Measurements from ENCODE around the gene HHATL.

Gene HHATL

DNA sequence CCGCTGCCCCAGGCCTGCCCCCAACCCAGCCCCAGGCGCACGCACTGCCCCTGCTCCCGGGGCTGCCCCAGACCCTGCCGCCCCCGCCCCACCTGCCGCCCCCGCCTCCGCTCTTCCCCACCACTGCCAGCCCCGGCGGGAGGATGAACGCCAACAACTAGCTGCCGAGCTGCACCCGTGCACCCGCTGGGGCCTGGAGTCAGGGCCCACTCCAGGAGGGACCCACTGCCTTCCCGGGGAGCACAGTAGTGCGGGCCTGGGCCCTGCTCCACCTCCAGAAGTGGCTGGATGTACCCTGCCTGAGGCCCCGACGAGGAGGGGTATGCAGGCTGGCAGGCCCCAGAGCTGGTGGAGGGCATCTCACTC, 38.2 kb downstream of the HHATL start:
- DNase-seq (ENCODE audit: low spot score): no peak

DNA sequence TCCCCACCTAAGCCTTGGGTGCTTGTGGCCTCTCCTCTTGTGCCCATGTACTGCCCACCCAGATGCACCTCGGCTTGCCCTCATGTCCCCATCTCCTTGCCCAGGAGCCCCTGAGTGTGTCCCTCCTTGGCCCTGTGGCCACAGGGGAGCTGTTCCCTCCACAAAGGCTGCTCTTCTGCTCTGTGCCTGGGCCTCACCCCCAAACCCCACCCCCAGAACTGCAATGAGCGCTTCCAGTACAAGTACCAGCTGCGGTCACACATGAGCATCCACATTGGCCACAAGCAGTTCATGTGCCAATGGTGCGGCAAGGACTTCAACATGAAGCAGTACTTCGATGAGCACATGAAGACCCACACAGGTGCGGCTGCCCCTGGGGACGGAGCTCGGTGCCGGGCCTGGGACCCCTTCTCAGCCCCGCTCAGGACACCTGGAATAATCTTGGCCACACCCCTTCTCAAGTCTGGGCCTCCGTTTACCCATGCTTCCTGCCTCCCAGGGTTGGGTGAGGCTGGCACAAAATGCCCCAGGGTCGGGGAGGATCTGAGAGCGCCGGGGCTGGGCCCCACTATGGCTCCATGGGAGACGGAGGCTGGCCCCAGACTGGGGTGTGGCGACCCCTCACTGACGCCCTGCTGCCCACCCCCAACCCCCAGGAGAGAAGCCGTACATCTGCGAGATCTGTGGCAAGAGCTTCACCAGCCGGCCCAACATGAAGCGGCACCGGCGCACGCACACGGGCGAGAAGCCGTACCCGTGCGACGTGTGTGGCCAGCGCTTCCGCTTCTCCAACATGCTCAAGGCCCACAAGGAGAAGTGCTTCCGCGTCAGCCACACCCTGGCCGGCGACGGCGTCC, 38.8 kb downstream of the HHATL start:
- no peak for DNase-seq (ENCODE audit: low spot score)

DNA sequence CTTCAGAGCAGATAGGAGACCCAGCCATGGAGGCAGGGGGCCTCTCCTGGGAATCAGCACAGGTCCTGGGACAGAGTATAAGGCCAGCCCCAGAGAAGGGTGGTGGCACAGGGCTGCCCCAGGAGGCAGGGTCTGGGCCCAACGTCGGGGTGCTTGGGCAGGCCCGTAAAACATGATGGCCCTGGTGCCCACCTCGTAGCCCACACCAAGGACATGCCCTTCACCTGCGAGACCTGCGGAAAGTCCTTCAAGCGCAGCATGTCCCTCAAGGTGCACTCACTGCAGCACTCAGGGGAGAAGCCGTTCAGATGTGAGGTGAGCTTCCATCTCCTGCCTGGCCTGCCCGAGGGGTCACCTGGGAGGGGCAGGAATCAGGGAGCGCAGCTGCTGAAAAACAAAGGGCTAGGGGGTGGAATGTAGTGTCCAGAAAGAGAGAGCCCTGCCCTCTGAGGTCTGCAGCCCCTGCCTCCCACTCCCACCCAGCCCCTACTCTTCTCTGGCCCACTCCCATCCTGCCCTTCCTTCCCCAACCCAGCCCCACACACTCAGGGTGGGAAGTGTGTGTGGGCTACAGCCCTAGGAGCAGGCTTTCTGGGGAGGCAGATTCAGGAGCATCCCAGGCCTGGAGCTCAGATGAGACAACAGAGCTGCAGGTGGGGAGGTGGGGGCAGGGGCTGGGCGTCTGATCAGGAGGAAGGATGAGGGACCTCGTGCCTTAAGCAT, 39.6 kb downstream of the HHATL start:
- no peak for DNase-seq (ENCODE audit: low spot score)

DNA sequence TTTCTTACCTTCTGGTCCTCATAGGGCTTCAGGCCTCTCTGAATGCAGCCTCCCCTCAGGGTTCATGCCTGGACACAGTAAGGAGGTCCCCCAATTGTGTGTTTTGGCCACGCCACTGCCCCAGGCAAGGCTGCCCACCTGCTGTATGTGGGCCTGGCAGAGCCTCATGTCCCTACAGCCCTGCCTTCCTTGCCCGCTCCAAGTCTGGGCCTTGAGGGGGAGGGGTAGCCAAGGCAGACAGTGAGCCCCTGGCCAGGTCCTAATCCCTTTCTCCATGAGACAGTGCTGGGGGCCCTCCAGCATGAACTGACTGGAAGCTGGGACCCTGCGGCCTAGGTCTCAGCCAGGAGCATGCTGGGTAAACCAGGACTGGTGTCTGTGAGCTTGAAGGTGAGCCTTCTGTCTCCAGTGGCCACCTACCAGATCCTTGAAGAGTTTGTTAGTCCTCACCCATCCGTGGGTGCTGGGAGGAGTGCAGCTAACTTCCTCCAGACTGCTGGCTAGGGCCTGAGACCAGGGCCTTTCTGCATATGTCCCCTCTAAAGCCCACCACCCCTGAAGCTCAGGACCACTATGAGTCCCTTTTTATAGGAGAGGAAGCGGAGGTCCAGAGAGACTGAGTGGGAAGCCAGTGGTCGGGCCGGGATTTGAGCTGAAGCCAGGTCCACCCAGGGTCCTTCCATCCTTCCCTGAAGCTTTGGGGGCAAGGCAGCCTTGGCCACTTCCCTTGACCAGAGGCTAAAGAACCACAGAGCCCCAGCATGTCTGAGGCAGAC, 40.4 kb downstream of the HHATL start:
- no peak for DNase-seq (ENCODE audit: low spot score)

DNA sequence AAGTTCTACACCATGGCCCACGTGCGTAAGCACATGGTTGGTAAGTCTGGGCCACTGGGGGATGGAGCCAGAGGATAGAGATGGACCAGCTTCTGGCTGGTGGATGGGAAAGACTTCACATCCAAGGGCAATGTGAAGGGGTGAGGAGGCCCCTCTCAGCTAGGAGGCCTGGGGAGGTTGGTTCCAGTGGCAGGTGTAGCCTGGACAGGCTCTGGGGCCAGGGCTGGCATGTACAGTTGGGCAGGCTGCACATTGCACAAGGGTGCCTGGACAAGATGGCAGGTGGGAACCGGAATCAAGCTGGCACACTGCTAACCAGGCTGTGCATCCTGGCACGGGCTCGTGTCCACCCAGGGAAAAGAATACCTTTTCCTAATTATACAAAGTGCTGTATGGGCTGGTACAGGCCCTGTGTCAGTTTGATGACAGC, 41.0 kb downstream of the HHATL start:
- no peak for DNase-seq (ENCODE audit: low spot score)

DNA sequence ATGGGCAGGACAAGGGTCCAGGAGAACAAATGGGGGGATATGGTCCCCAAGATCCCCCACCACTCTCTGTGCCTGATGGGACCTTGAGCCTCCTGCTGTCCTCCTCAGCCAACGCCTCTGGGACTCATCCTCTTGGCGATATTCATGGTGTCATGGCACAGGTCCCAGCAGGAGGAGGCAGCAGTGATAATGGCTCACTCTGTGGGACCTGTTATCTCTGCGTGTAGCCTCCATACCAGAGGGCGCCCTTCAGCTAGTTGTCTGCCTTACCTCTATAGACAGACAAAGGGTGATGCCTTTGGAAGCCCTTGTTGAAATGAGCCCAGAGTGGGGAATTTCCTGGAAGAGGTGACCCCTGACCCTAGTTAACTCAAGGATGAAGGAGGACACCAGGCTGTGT, 41.7 kb downstream of the HHATL start:
- DNase-seq (ENCODE audit: low spot score): no peak

DNA sequence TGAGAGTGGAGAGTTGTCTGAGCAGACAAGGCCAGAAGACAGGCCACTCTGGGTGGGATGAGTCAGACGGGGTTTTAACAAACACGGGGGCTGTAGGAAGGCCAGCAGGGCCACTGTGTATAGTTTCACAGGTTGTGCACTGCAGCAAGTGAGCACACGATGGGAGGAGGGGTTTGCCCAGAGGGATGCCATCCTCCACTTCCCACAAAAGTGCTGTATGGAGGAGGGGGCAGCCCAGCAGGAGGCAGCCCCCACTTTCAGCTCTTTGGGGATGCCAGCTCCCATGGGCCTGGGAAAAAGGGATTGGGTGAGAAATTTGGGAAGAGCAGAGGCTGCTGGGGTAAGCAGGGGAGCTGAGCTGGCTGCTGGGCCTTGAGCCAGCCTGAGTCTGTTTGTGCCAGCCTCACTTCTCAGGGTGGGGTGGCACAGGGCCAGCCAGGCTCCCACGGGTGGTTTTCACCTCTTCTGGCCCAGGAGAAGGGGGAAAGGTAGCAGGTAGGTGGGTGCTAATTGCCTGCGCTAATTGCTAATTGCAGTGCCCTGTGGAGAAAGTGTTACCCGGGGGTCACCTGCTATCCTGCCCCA, 42.4 kb downstream of the HHATL start:
- DNase-seq (ENCODE audit: low spot score): no peak

DNA sequence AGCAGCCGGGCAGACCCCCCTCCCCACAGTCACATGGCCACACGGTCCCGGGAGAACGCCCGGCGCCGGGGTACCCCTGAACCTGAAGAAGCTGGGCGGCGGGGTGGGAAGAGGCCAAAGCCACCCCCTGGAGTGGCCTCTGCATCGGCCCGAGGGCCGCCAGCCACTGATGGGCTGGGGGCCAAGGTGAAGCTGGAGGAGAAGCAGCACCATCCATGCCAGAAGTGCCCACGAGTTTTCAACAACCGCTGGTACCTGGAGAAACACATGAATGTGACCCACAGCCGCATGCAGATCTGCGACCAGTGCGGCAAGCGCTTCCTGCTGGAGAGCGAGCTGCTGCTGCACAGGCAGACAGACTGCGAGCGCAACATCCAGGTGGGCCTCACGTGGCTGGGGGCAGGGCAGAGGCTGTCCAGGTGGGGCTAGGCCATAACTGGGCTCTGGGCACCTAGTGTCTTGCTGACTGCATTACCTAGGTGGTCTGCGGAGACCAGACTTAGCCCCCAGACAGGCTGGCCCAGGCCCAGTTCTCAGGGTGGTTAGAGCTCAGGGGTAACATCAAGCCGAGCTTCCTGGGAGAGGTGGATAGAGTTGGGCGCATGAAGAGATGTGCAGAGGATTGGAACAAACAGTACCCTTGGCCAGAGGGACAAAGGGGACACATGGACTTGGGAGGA, 43.0 kb downstream of the HHATL start:
- no peak for DNase-seq (ENCODE audit: low spot score)

DNA sequence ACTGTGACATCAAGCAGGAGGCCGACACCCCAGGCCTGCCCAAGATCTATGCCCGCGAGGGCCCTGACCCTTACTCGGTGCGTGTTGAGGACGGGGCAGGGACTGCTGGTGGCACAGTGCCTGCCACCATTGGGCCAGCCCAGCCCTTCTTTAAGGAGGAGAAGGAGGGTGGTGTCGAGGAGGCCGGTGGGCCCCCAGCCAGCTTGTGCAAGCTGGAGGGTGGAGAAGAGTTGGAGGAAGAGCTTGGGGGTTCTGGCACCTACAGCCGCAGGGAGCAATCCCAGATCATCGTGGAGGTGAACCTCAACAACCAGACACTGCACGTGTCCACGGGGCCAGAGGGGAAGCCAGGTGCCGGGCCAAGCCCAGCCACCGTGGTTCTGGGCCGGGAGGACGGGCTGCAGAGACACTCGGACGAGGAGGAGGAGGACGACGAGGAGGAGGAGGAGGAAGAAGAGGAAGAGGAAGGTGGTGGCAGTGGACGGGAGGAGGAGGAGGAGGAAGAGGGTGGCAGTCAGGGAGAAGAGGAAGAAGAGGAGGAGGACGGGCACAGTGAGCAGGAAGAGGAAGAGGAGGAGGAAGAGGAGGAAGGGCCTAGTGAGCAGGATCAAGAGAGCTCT, 43.7 kb downstream of the HHATL start:
- no peak for DNase-seq (ENCODE audit: low spot score)

DNA sequence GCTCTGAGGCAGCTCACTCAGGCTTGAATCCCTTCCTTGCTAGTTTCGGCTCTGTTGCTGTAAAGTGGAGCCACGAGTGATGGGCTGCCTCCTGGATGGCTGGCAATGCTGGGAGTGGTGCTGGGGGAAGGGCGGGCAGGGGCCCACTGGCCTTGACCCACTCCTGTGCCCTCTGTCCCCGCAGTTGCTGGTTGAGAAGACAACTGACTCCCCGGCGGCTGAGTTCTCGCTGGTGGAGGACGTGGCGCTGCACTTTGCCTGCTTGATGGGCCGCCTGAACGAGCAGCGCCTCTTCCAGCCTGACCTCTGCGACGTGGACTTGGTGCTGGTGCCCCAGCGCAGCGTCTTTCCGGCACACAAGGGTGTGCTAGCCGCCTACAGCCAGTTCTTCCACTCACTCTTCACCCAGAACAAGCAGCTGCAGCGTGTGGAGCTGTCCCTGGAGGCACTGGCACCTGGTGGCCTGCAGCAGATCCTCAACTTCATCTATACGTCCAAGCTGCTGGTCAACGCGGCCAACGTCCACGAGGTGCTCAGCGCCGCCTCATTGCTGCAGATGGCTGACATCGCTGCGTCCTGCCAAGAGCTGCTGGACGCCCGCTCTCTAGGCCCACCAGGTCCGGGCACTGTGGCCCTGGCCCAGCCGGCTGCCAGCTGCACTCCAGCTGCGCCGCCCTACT, 44.4 kb downstream of the HHATL start:
- DNase-seq (ENCODE audit: low spot score): no peak

DNA sequence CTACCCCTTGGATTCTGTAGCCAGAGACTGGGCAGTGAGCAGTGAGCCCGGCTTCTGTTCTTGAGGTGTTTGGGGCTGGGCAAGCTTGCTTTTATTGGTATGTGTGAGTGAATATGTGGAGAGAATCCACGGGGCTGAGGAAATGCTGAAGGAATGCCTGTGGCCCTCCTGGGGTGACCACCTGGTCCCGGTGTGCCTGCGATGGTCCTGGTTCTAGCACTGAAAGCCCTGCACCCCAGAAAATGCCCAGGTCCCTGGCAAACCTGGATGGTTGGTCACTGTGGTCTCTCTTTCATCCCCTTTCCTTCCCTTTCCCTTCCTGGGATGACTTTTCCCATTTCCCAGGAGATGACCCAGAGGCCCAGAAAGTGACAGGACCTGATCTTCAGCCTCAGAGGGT, 44.9 kb downstream of the HHATL start:
- DNase-seq (ENCODE audit: low spot score): no peak

DNA sequence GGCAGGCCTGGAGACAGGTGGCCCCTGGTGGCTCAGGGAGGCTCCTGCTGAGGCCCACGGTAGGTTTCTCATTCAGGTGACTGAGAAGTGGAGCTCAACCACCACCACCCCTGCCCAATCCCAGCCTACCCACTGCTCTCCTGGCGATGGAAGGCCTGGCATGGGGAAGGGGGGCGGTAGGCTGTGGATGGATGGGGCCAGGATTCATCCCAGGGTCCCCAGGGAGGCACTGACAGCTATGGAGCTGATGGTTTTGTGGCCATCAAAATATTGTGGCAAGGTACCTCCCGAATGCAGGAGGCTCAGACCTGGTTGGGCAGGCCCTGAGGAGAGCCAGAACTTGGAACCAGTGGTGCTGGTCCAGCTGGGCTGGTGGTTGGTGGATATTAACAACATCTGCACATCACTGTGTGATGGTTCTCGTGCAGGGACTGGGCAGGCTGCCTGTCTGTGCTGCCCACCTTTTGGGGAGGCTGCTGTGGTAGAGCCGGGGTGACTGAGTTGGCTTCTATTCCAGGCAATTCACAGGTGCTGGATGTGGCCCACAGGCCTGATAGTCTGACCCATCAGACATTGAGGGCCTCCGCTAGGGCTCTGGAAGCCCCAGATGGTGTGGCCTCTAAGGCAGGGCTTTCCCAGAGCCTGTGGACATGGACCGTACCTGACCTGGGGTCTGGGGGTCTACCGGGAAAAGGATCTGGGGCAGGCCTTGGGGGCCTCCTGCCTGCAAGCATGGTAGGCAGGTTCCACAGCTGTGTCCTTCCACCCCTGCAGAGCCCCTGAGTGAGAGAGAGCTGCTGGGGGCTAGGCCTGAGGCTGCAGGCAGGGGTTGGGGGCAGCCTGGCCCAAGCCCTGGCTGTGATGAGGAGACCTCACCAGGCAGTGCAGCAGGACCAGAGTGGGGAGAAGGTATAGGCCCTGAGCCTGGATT, 45.7 kb downstream of the HHATL start:
- DNase-seq (ENCODE audit: low spot score): no peak

DNA sequence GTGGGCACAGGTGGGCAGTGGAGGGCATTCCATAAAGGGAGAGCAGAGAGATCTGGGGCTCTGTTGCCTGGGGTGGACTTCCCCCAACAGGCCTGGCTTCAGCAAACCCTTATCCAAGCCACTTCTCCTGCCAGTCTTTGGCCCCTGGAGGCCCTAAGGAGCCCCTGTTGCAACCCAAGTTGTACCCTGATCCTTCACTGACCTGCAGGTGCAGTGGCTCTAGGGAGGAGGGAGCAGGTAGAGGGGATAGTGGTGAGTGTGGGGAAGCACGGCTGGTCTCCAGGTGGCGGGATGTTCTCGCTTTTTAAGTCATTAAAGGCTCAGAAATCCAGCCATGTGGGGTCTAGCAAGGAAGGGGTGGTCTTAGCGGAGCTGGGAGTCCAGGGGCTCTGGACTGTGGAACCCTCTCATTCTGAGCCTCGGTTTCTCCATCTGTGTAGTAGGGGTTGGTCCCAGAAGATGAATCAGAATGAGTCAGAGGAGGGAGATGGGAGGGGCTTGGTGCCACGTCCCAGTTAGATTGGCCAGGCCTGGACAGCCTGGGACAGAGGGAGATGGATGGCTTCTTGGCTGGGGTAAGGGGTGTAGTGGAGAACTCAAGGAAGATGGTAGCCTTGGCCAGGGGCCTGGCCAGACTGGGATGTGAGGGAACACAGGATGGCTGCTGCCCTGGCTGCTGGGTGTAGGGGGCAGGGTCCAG, 46.5 kb downstream of the HHATL start:
- no peak for DNase-seq (ENCODE audit: low spot score)

DNA sequence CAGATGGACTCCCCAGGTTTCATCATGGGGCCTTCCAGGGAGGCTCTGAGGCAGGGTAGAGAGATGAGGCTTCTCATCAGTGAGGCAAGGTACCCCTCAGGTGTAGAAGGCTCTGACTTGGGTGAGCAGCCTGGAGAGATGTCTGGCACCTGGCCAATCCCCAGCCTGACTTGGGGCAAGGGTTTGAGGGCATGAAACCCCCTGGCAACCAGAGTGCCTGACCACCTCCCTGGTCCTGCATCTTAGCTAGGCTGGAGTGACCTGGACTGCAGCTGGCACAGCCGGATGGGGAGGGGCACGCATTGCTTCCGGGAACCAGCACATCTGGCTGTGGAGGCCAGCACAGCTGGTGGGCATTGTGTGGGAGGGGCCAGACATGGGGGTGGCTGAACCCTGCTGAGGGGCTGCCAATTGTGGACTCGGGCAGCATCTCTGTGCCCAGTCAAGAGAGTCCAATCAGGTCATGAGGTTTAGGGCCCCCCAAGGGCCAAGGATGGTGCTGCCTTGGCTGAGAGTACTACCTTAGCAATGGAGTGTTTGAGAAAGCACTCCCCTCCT, 47.2 kb downstream of the HHATL start:
- no peak for DNase-seq (ENCODE audit: low spot score)

DNA sequence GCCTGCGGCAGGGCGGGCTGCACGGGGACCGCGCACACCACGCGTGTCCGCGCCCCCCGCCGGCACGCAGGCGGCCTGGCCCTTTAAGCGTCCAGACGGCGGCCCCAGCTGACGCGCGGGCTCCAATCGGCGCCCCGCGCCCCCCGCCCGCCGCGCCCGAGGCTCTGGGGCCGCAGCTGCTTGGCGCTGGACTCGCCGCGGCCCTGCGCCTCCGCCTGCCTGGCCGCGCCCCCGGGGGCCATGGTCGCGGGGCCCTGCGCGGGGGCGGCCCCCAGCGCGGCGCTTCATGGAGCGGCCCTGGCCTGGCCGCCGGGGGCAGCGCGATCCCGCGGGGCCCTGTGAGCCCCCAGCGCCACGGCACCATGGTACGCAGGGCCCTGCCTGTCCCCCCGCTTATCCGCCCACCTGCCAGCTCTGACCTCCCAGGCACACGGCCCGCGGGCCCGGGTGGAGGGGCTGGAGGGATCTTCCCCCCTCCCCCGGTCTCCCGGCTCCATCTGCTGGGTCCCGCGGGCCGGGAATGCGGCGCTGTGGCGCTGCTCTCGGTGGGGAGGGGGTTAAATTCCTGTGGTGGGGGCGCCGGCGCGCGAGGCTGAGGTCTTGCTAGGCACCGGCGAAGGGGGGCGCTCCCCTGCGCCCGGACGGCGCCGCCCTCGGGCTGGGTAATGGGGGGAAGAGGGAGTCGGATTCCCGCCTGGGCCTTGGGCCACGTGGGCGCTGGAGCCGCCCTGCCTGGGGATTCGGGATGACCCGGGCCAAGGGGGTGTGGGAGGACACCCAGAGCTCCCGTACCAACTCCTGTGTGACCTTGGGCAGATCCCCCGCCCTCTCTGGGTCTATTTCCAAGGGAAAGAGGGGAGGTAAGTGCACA, 48.0 kb downstream of the HHATL start:
- peak; percentile 85 for DNase-seq (ENCODE audit: low spot score)

DNA sequence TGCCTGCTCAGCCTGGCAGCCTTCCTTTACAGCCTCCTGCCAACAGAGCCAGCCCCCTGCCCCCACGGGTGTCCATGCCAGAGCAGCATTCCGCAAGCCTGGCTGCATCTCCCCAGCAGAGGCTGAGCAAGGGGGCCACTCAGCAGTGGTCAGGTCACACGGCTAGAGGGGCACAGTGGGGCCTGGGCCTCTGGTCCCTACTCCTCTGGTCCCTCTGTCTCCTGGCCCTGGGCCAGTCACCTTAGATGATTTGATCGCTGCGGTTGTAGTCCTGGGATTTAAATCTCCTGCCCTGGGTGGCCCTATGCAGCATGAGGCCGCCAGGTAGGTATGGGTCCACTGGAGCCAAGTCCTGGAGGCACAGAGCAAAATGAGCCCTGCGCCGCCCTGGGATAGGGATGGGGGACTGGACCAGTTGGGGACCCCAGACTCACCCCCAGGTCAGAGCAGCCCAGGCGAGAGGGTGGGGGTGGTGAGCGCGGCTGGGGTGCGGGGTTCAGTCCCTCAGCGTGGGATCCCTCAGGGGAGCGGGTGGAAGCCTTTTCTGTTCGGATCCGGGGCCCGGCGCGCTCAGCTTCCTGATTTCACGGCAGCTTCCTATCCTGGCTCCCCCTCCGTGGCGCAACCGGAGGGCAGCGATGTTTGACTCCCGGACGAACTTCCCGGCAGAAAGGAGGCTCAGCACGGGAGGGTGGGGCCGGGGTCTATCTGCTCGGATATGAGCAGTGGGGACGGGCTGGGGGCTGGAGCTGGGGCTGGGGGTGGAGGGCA, 48.9 kb downstream of the HHATL start, which contains the start of gene ZBTB47:
Gene ZBTB47, plus strand, starts transcription at position 138 of the 771 bp plus-strand sequence. CDS start 4,659 bp downstream, outside the sequence.
- peak; percentile 73 for DNase-seq (ENCODE audit: low spot score)

DNA sequence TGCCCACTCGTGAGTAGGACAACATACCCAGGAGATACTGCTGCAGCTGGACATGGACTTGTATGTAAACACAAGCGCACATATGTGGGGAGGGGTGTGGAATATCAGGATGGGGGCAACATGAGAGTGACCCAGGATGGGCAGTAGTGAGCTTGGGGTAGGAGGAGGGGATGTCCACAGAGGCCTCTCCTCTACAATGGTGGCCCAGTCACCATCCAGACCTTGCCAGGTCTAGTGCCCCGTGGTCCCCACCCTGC, 49.4 kb downstream of the HHATL start:
- DNase-seq (ENCODE audit: low spot score): no peak
